ENCODE data around the gene STMND1. TPM values are rescaled to one million over a fixed set of nuclear protein-coding genes. Genes with fewer than 3 reads are reported as not detected.
"Not testable (repeated sequence)": the region's sequence is repeated elsewhere in the genome, so short reads cannot be mapped to it uniquely, and the experiment has no call there.

Gene STMND1
- total and polyA plus RNA-seq, 2 experiments from 2014 or later, result 0.80 TPM; not detected in 1

DNA sequence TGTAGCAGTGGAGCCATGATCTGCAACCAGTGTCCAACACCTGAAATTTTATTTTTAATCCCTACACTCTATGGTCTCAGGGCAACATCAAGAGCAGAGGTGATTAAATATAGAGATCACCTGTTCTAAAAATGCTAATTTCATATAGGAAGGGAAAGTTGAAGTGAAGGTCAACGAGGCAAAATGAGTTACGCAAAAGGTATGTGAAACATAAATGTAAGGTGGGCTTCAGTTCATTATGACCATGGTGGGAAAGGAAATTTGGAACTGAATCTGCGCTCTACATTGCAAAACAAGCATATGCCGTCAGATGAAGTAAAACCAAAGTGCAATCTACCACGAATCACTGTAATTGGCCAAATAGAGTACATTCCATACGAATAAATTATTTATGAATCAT lies 35.2 kb upstream of the STMND1 start:
- Histone ChIP-seq H3K4me1 (ENCODE audit: insufficient read depth) (no peaks in the 10 kb centered on the region), H3K9me2 (ENCODE audit: insufficient read depth) (peaks cover 3% of the 10 kb centered on the region; the same call in 1 of the 2 replicates), H3K36me3 (ENCODE audit: insufficient read depth) (no peaks in the 10 kb centered on the region), H3K27ac (ENCODE audit: low read depth) (no peak overlapping the region), H2AFZ (no peak overlapping the region), H3K4me2 (no peak overlapping the region), H3K79me2 (replicated peaks; ENCODE audit: insufficient read depth) (no peaks in the 10 kb centered on the region), H4K20me1 (replicated peaks; ENCODE audit: insufficient read depth) (no peaks in the 10 kb centered on the region), H3K4me3 (no peak overlapping the region), H3K27me3 (ENCODE audit: insufficient read depth) (no peaks in the 10 kb centered on the region), H3F3A (replicated peaks; ENCODE audit: low read depth) (no peaks in the 10 kb centered on the region)
- Mint-ChIP-seq H3K4me1 (no peaks in the 10 kb centered on the region), H3K27me3 (ENCODE audit: insufficient read depth, low read depth, poor library complexity) (peaks cover 2% of the 10 kb centered on the region), H3K36me3 (ENCODE audit: low read depth) (peaks cover 17% of the 10 kb centered on the region; the same call in 2 of the 3 replicates), H3K4me3 (no peak overlapping the region), H3K27ac (no peak overlapping the region), H3K9me3 (peaks cover 28% of the 10 kb centered on the region)
- DNase-seq (ENCODE audit: low spot score), result no peak
- no peak for ATAC-seq
- TF ChIP-seq NANOG (IDR thresholded peaks at IDR 0.05; ENCODE audit: borderline replicate concordance) (no peak), ZNF114 (CRISPR knock-in tag; IDR thresholded peaks at IDR 0.05) (no peak), JUNB (IDR thresholded peaks at IDR 0.05; ENCODE audit: unreplicated experiment) (no peak), EZH2phosphoT487 (IDR thresholded peaks at IDR 0.05; ENCODE audit: unreplicated experiment) (no peak), STAT1 (IDR thresholded peaks at IDR 0.05; ENCODE audit: unreplicated experiment) (no peak)
- TF ChIP-seq, protein P1, sequence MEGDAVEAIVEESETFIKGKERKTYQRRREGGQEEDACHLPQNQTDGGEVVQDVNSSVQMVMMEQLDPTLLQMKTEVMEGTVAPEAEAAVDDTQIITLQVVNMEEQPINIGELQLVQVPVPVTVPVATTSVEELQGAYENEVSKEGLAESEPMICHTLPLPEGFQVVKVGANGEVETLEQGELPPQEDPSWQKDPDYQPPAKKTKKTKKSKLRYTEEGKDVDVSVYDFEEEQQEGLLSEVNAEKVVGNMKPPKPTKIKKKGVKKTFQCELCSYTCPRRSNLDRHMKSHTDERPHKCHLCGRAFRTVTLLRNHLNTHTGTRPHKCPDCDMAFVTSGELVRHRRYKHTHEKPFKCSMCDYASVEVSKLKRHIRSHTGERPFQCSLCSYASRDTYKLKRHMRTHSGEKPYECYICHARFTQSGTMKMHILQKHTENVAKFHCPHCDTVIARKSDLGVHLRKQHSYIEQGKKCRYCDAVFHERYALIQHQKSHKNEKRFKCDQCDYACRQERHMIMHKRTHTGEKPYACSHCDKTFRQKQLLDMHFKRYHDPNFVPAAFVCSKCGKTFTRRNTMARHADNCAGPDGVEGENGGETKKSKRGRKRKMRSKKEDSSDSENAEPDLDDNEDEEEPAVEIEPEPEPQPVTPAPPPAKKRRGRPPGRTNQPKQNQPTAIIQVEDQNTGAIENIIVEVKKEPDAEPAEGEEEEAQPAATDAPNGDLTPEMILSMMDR (conservative IDR thresholded peaks at IDR 0.05; ENCODE audit: low read depth in 2 of 2), result no peak

DNA sequence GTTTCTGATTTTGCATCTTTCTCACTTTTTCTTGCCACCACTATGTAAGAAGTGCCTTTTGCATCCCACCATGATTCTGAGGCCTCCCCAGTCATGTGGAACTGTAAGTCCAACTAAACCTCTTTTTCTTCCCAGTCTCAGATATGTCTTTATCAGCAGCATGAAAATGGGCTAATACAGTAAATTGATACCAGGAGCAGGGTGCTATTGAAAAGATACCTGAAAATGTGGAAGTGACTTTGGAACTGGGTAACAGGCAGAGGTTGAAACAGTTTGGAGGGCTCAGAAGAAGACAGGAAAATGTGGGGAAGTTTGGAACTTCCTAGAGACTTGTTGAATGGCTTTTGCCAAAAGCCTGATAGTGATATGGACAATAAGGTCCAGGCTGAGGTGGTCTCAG lies 32.9 kb upstream of the STMND1 start:
- not testable (repeated sequence) for H4K20me1 ChIP-seq (replicated peaks; ENCODE audit: insufficient read depth); H3K4me2 ChIP-seq; H3K27me3 ChIP-seq (ENCODE audit: insufficient read depth); H3K36me3 ChIP-seq (ENCODE audit: insufficient read depth); H3K79me2 ChIP-seq (replicated peaks; ENCODE audit: insufficient read depth); H3K4me3 Mint-ChIP-seq; DNase-seq (ENCODE audit: low spot score); ATAC-seq; H2AFZ ChIP-seq; H3K27ac ChIP-seq (ENCODE audit: low read depth); H3K27me3 Mint-ChIP-seq (ENCODE audit: insufficient read depth, low read depth, poor library complexity); H3K4me3 ChIP-seq; H3K4me1 Mint-ChIP-seq; H3K9me2 ChIP-seq (ENCODE audit: insufficient read depth); H3K27ac Mint-ChIP-seq; H3K4me1 ChIP-seq (ENCODE audit: insufficient read depth); H3F3A ChIP-seq (replicated peaks; ENCODE audit: low read depth)
- peaks cover 42% of the 10 kb centered on the region for H3K9me3 Mint-ChIP-seq
- peaks cover 17% of the 10 kb centered on the region; the same call in 2 of the 3 replicates for H3K36me3 Mint-ChIP-seq (ENCODE audit: low read depth)

- H3K36me3 ChIP-seq (ENCODE audit: insufficient read depth); H4K20me1 ChIP-seq (replicated peaks; ENCODE audit: insufficient read depth); DNase-seq (ENCODE audit: low spot score); H3K79me2 ChIP-seq (replicated peaks; ENCODE audit: insufficient read depth); H3K4me3 Mint-ChIP-seq; H3K4me1 Mint-ChIP-seq; ATAC-seq; H3F3A ChIP-seq (replicated peaks; ENCODE audit: low read depth); H3K27ac ChIP-seq (ENCODE audit: low read depth); H3K27me3 ChIP-seq (ENCODE audit: insufficient read depth); H3K4me2 ChIP-seq; H3K27ac Mint-ChIP-seq; H2AFZ ChIP-seq; H3K27me3 Mint-ChIP-seq (ENCODE audit: insufficient read depth, low read depth, poor library complexity); H3K4me1 ChIP-seq (ENCODE audit: insufficient read depth); H3K9me2 ChIP-seq (ENCODE audit: insufficient read depth); H3K4me3 ChIP-seq: not testable (repeated sequence)
- Mint-ChIP-seq H3K9me3 (peaks cover 47% of the 10 kb centered on the region), H3K36me3 (ENCODE audit: low read depth) (peaks cover 17% of the 10 kb centered on the region; the same call in 2 of the 3 replicates)
These were observed 31.4 kb upstream of the STMND1 start for GRCh38 chr6:17070400-17070799.

GRCh38 chr6:17073596-17073995 lies 28.3 kb upstream of the STMND1 start:
- H3K27me3 ChIP-seq (ENCODE audit: insufficient read depth); H3K79me2 ChIP-seq (replicated peaks; ENCODE audit: insufficient read depth); H4K20me1 ChIP-seq (replicated peaks; ENCODE audit: insufficient read depth); ATAC-seq; H3K4me3 ChIP-seq; H3K27ac Mint-ChIP-seq; H3F3A ChIP-seq (replicated peaks; ENCODE audit: low read depth); H3K9me2 ChIP-seq (ENCODE audit: insufficient read depth); H3K4me1 ChIP-seq (ENCODE audit: insufficient read depth); H3K4me2 ChIP-seq; H3K36me3 ChIP-seq (ENCODE audit: insufficient read depth); DNase-seq (ENCODE audit: low spot score); H3K4me1 Mint-ChIP-seq; H2AFZ ChIP-seq; H3K27me3 Mint-ChIP-seq (ENCODE audit: insufficient read depth, low read depth, poor library complexity); H3K4me3 Mint-ChIP-seq; H3K27ac ChIP-seq (ENCODE audit: low read depth): not testable (repeated sequence)
- Mint-ChIP-seq H3K36me3 (ENCODE audit: low read depth) (peaks cover 17% of the 10 kb centered on the region; the same call in 2 of the 3 replicates), H3K9me3 (peaks cover 49% of the 10 kb centered on the region)

Data from GM23338 (cell line).